Measurements from ENCODE around the gene FAM98A. TPM values are rescaled to one million over a fixed set of nuclear protein-coding genes. Genes with fewer than 3 reads are reported as not detected.

Gene FAM98A
- total RNA-seq, 1 experiment from 2014 or later, result 11.3 TPM

Small RNA genes lying within 50 kb of the gene (small RNA-seq; reads per million reads assigned to genes)
- not detected for gene ATP6V0E1P3

Other genes starting within 250 kb of the FAM98A start
- 0.41 and 1.3 TPM in 2 replicates for gene RASGRP3, start 122.7 kb downstream of the FAM98A start, total RNA-seq (2014; rRNA removed; shearing (Covaris generic))